ENCODE data around the gene HSD17B14. TPM values are rescaled to one million over a fixed set of nuclear protein-coding genes. Genes with fewer than 3 reads are reported as not detected.

HSD17B14 gene
- 0.45 TPM in 1 of 2 replicates, not detected in the other for total RNA-seq (2014; rRNA removed; shearing (Covaris generic))

GRCh38 chr19:48836089-48837017 is at the start of gene HSD17B14:
Gene HSD17B14, minus strand, starts transcription at chr19:48836491. Its CDS starts 80 bp downstream, at chr19:48836411.

GRCh38 chr19:48872182-48872883 is 36.0 kb upstream of the HSD17B14 start, which contains the start of gene PPP1R15A:
Gene PPP1R15A, plus strand, starts transcription at chr19:48872421. Its CDS starts 813 bp downstream, at chr19:48873234.

GRCh38 chr19:48868114-48868886 is 32.0 kb upstream of the HSD17B14 start, which contains the start of gene PLEKHA4:
Gene PLEKHA4, minus strand, starts transcription at chr19:48868617. Its CDS starts 997 bp downstream, at chr19:48867620.

Small RNA genes within 50 kb of the gene (small RNA-seq; reads per million reads assigned to genes)
- not detected for gene RNU6-317P

Other genes starting within 250 kb of the HSD17B14 start
- gene SPACA4, start 229.7 kb downstream of the HSD17B14 start, total RNA-seq (2014; rRNA removed; shearing (Covaris generic)), result not detected in 2 replicates
- gene FAM83E, start 221.4 kb downstream of the HSD17B14 start, total RNA-seq (2014; rRNA removed; shearing (Covaris generic)), result 1.8 and 2.0 TPM in 2 replicates
- 2,777 and 2,986 TPM in 2 replicates for gene RPL18, start 217.3 kb downstream of the HSD17B14 start, total RNA-seq (2014; rRNA removed; shearing (Covaris generic))
- 16.5 and 19.3 TPM in 2 replicates for gene SPHK2, start 217.0 kb downstream of the HSD17B14 start, total RNA-seq (2014; rRNA removed; shearing (Covaris generic))
- gene DBP, start 199.1 kb downstream of the HSD17B14 start, total RNA-seq (2014; rRNA removed; shearing (Covaris generic)), result 18.2 and 19.2 TPM in 2 replicates
- gene CA11, start 190.3 kb downstream of the HSD17B14 start, total RNA-seq (2014; rRNA removed; shearing (Covaris generic)), result 2.6 and 2.8 TPM in 2 replicates
- 0.21 TPM in 1 of 2 replicates, not detected in the other for gene NTN5, start 163.5 kb downstream of the HSD17B14 start, total RNA-seq (2014; rRNA removed; shearing (Covaris generic))
- not detected in 2 replicates for gene FUT2, start 140.5 kb downstream of the HSD17B14 start, total RNA-seq (2014; rRNA removed; shearing (Covaris generic))
- 0.30 TPM in 1 of 2 replicates, not detected in the other for gene MAMSTR, start 116.8 kb downstream of the HSD17B14 start, total RNA-seq (2014; rRNA removed; shearing (Covaris generic))
- gene RASIP1, start 95.9 kb downstream of the HSD17B14 start, total RNA-seq (2014; rRNA removed; shearing (Covaris generic)), result 0.08 TPM in 1 of 2 replicates, not detected in the other
- not detected in 2 replicates for gene IZUMO1, start 89.6 kb downstream of the HSD17B14 start, total RNA-seq (2014; rRNA removed; shearing (Covaris generic))
- gene FUT1, start 83.8 kb downstream of the HSD17B14 start, total RNA-seq (2014; rRNA removed; shearing (Covaris generic)), result 1.9 and 3.2 TPM in 2 replicates
- gene FGF21, start 81.0 kb downstream of the HSD17B14 start, total RNA-seq (2014; rRNA removed; shearing (Covaris generic)), result 0.11 and 1.8 TPM in 2 replicates
- 58.9 and 62.1 TPM in 2 replicates for gene BCAT2, start 25.5 kb downstream of the HSD17B14 start, total RNA-seq (2014; rRNA removed; shearing (Covaris generic))
- gene PLEKHA4, start 32.1 kb upstream of the HSD17B14 start, total RNA-seq (2014; rRNA removed; shearing (Covaris generic)), result 12.7 and 24.4 TPM in 2 replicates
- 186 and 188 TPM in 2 replicates for gene PPP1R15A, start 35.9 kb upstream of the HSD17B14 start, total RNA-seq (2014; rRNA removed; shearing (Covaris generic))
- not detected in 2 replicates for gene TULP2, start 62.3 kb upstream of the HSD17B14 start, total RNA-seq (2014; rRNA removed; shearing (Covaris generic))
- 193 and 199 TPM in 2 replicates for gene NUCB1, start 63.8 kb upstream of the HSD17B14 start, total RNA-seq (2014; rRNA removed; shearing (Covaris generic))
- not detected in 2 replicates for gene DHDH, start 97.2 kb upstream of the HSD17B14 start, total RNA-seq (2014; rRNA removed; shearing (Covaris generic))
- gene BAX, start 118.4 kb upstream of the HSD17B14 start, total RNA-seq (2014; rRNA removed; shearing (Covaris generic)), result 72.4 and 87.3 TPM in 2 replicates
- 1,177 and 1,345 TPM in 2 replicates for gene FTL, start 128.8 kb upstream of the HSD17B14 start, total RNA-seq (2014; rRNA removed; shearing (Covaris generic))
- gene GYS1, start 156.8 kb upstream of the HSD17B14 start, total RNA-seq (2014; rRNA removed; shearing (Covaris generic)), result 34.0 and 35.2 TPM in 2 replicates
- 568 and 573 TPM in 2 replicates for gene RUVBL2, start 157.4 kb upstream of the HSD17B14 start, total RNA-seq (2014; rRNA removed; shearing (Covaris generic))
- 1.3 TPM in 1 of 2 replicates, not detected in the other for gene LHB, start 180.6 kb upstream of the HSD17B14 start, total RNA-seq (2014; rRNA removed; shearing (Covaris generic))
- not detected in 2 replicates for gene CGB3, start 187.8 kb upstream of the HSD17B14 start, total RNA-seq (2014; rRNA removed; shearing (Covaris generic))
- gene CGB2, start 195.4 kb upstream of the HSD17B14 start, total RNA-seq (2014; rRNA removed; shearing (Covaris generic)), result not detected in 2 replicates
- gene CGB1, start 200.4 kb upstream of the HSD17B14 start, total RNA-seq (2014; rRNA removed; shearing (Covaris generic)), result not detected in 2 replicates
- gene CGB5, start 207.4 kb upstream of the HSD17B14 start, total RNA-seq (2014; rRNA removed; shearing (Covaris generic)), result not detected in 2 replicates
- gene CGB8, start 212.6 kb upstream of the HSD17B14 start, total RNA-seq (2014; rRNA removed; shearing (Covaris generic)), result not detected in 2 replicates
- not detected in 2 replicates for gene CGB7, start 221.3 kb upstream of the HSD17B14 start, total RNA-seq (2014; rRNA removed; shearing (Covaris generic))
- 0.40 TPM in 1 of 2 replicates, not detected in the other for gene NTF4, start 228.3 kb upstream of the HSD17B14 start, total RNA-seq (2014; rRNA removed; shearing (Covaris generic))
- not detected in 2 replicates for gene KCNA7, start 236.2 kb upstream of the HSD17B14 start, total RNA-seq (2014; rRNA removed; shearing (Covaris generic))
- gene SNRNP70, start 249.0 kb upstream of the HSD17B14 start, total RNA-seq (2014; rRNA removed; shearing (Covaris generic)), result 344 and 371 TPM in 2 replicates

All from A375 (cell line).